WI38 (cell line): Measurements from ENCODE around the gene UBE2H.
"Not testable (repeated sequence)": the region's sequence is repeated elsewhere in the genome, so short reads cannot be mapped to it uniquely, and the experiment has no call there.

Experiments used
- H3K4me3 ChIP-seq: 2 replicates; pipeline ENCODE4 v1.5.1; 2011; ENCODE audit warnings: low read depth, mild to moderate bottlenecking, control low read depth, low read length
- TF ChIP-seq, protein P1 (sequence below): IDR thresholded peaks from 2 replicates; pipeline ENCODE4 v1.5.1; 2012; ENCODE audit warnings: low read depth, mild to moderate bottlenecking, control low read depth, low read length

Gene UBE2H

DNA sequence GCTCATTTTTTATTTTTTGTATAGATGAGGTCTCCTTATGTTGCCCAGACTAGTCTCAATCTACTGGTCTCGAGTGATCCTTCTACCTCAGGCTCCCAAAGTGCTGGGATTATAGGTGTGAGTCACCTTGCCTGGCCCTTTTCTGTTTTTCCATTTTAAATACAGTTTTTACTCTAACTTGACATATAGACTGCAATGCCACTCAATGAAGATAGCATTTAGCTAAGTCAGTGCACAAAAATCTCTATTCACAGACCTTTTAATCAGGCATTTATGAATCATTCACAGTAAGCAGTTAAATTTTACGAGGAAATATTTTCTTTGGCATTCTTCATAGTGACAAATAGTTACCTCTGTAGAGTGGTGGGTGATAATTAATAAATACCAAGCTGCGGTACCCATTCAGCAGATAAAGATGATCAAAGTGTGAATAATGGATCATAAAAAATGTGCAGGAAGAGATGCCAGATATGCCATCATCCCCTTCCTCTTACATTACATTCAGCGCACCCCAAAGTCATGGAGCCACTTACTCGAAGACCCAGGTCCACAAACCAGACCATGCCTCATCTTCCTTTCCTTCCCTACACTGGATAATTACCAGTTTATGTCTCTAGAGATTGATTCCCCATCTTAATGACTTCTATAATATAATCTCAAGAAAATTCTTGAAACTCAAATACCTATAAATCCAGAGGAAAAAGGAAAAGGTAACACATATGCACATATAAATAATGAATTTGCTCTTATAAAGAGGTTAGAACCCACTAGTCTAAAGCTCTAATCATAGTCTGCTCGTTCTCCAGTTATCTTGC lies 56.0 kb downstream of the UBE2H start:
- TF ChIP-seq, protein P1, sequence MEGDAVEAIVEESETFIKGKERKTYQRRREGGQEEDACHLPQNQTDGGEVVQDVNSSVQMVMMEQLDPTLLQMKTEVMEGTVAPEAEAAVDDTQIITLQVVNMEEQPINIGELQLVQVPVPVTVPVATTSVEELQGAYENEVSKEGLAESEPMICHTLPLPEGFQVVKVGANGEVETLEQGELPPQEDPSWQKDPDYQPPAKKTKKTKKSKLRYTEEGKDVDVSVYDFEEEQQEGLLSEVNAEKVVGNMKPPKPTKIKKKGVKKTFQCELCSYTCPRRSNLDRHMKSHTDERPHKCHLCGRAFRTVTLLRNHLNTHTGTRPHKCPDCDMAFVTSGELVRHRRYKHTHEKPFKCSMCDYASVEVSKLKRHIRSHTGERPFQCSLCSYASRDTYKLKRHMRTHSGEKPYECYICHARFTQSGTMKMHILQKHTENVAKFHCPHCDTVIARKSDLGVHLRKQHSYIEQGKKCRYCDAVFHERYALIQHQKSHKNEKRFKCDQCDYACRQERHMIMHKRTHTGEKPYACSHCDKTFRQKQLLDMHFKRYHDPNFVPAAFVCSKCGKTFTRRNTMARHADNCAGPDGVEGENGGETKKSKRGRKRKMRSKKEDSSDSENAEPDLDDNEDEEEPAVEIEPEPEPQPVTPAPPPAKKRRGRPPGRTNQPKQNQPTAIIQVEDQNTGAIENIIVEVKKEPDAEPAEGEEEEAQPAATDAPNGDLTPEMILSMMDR: no peak
- no peak overlapping the region for H3K4me3 ChIP-seq

DNA sequence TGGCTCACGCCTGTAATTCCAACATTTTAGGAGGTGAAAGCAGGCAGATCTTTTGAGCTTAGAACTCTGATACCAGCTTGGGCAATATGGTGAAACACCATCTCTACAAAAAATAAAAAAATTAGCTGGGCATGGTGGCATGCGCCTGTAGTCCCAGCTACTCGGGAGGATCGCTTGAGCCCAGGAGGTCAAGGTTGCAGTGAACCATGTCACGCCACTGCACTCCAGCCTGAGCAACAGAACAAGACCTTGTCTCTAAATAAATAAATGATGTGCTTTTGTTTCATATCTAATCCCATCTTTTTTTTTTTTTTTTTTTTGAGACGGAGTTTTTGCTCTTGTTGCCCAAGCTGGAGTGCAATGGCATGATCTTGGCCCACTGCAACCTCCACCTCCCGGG lies 58.6 kb downstream of the UBE2H start:
- not testable (repeated sequence) for H3K4me3 ChIP-seq

DNA sequence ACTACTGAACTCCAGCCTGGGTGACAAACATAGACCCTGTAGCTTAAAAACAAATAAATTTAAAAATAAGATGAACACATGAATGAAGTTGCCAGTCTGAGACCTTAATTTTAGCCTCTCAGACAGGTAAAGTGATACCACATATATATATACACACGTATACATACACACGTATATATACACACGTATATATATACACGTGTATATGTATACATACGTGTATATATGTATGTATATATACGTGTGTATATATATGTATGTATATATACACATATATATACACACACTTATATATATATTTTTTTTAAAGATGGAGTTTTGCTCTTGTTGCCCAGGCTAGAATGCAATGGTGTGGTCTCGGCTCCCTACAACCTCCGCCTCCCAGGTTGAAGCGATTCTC lies 62.7 kb downstream of the UBE2H start:
- TF ChIP-seq, protein P1: no peak
- H3K4me3 ChIP-seq: no peak overlapping the region

DNA sequence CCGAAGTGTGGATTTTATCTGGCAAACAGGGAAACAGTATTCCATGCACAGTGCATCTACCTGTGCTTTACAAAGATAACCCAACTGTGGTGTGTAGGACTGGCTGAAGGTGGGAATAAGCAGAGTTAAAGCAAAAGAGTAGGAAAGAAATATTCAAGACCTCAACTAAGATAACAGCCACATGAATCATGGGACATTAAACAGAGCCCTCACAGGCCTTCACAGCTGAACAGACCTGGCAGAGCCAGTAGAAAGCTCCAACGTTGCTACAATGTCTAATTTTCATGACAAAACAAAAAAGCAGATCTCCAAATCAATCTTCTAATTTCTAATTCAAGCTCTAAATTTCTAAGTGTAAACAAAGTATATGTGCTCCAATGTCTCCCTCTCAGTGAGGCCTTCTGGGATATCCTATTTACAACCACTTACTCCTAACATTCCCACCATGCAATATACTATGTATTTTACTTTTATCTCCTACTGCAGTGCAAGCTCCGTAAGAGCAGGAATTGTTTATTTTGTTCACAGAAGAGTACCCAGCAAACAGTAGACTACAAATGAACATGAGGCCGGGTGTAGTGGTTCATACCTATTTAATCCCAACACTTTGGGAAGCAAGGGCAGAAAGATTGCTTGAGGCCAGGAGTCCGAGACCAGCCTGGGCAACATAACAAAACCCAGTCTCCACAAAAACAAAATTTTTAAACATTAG lies 63.5 kb downstream of the UBE2H start:
- TF ChIP-seq, protein P1: no peak
- no peak overlapping the region for H3K4me3 ChIP-seq

DNA sequence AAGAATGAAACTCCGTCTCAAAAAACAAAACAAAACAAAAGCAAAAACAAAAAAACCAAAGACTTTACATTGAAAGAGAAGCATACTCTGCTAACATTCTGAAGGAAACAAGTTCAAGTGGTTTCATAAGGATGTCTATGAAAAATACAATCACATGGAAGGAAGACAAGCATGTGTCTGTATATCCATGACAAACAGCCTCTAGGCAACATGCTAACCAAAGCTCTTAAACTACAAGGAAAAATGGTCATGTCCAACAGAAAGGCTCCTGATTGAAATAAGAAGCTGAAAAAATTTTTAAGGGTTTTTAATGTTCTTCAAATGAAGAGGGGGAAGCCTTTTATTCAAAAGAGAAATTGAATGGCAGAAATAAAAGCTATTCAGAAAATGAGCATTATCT lies 64.9 kb downstream of the UBE2H start:
- no peak overlapping the region for H3K4me3 ChIP-seq
- TF ChIP-seq, protein P1: no peak

DNA sequence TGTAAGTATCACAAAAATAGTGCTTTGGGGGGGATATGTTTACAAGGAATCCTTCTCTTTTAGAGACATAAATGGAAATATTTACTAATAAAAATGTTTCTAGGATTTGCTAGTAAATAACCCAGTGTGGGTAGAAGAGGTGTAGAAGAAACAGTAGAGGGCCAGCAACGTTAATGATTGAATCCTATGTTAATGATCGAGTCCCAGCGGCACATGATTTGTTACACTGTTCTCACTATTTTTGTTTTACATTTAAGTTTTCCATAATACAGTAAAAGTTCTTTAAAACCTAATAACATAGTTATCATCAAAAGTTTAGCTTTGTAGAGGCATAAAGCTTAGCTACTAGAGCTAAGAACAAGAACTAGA lies 66.0 kb downstream of the UBE2H start:
- no peak overlapping the region for H3K4me3 ChIP-seq
- TF ChIP-seq, protein P1: no peak

DNA sequence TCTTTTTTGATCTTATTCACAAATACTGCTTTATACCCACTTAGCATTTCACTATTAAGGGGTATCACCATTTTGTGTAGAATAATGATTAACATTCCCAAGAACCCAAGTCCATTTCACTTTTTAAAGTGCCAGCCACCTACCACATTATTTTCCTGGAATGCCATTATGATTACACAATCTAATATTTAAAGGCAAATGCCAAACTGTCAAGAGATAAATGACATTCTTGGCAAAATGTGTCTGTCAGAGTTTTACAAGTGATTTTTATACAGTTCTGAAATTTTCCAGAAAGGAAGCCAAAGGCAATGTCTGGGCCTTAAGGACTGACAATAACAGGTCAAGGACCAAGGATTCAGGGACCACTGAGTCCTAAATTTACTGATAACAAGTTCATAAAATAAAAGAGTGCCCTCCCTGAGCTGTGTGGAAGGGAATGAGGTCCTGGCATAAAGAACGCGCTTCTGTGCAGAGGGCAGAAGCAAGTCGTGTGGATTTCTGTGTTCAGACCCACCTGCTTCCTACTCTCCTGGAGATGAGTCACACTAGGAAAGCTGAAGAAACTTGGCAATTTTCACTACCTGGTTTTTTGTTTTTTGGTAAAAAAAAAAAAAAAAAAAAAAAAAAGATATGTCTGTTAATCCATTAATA lies 66.5 kb downstream of the UBE2H start:
- H3K4me3 ChIP-seq: no peak overlapping the region
- TF ChIP-seq, protein P1: no peak
